PFSK-1 (cell line): ENCODE data around the gene KMT2A.

ENCODE experiments used
- POLR2AphosphoS5 ChIP-seq: IDR thresholded peaks from 2 replicates; pipeline ENCODE4 v1.6.1; 2012; ENCODE audit warnings: low read depth, mild to moderate bottlenecking, control low read depth, low read length, moderate library complexity
- REST ChIP-seq, 2 experiments: IDR thresholded peaks; 2 replicates each; pipeline versions ENCODE4 v1.6.1 to v1.8.0; 2011 to 2012; ENCODE audit warnings: low read depth in 2 of 2, low read length in 2 of 2, control low read depth in 1 of 2, inconsistent platforms in 1 of 2, mild to moderate bottlenecking in 1 of 2, moderate library complexity in 1 of 2; ENCODE audit not compliant: insufficient read depth in 1 of 2

- no peak for TF ChIP-seq POLR2AphosphoS5
- no peak for TF ChIP-seq REST (IDR thresholded peaks at IDR 0.05; ENCODE audit: insufficient read depth in 1 of 2, low read depth in 2 of 2, low read length in 2 of 2)
Observed at GRCh38 chr11:118526688-118527087, 90.4 kb downstream of the KMT2A start.
